ENCODE results near the gene CLIC4. TPM values are rescaled to one million over a fixed set of nuclear protein-coding genes. Genes with fewer than 3 reads are reported as not detected.
A peak's percentile ranks its signal among the peaks of the same experiment; 100 is the strongest.

The CLIC4 gene
- total RNA-seq, 3 donors from 2014 or later (not counting 1 experiment from before 2014, with no cell fraction given), result 3.8 to 11.5 (median 5.0) TPM

DNA sequence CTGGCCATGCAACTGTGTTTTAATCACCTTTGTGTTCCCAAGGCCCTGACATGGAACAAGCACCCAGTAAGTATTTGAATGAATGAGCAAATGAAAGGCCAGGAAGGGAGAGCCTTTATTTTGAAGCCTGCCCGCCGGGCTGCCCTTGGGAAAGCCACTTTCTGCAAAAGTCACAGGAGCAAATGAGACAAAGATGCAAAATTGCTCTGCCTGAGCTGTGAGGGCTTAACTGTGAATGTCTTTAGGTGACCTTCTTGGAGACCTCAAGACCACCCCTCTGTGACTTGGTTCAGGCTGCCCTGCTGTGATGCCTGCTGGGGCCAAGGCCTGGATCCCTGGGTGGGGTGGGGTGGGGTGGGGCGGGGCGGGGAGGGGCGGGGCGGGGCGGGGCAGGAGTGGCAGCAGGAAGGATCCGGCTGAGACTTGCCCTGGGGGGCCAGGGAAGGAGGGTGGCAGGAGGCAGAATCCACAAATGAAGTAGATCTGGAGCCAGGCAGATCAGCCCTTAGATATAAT is 130.8 kb downstream of the CLIC4 start:
- intact Hi-C loops (cut with micrococcal nuclease), result no loop called here
- Mint-ChIP-seq H3K36me3 (no peaks in the 10 kb centered on the region), H3K4me1 (peaks cover 28 to 31% of the 10 kb centered on the region in 2 donors), H3K27ac (no peak overlapping the region), H3K4me3 (no peak overlapping the region), H3K9me3 (no peaks in the 10 kb centered on the region), H3K27me3 (ENCODE audit: low read depth in 2 of 2) (peaks cover 0 to 5% of the 10 kb centered on the region in 2 donors)
- Histone ChIP-seq H3K27ac (ENCODE audit: low read length) (no peak overlapping the region), H3K4me1 (ENCODE audit: control insufficient read depth, insufficient read depth, low read length) (peaks cover 19% of the 10 kb centered on the region), H3K4me3 (ENCODE audit: low read length) (no peak overlapping the region), H3K9me3 (ENCODE audit: control insufficient read depth, insufficient read depth, low read length) (no peaks in the 10 kb centered on the region), H3K27me3 (ENCODE audit: control insufficient read depth, insufficient read depth, low read length) (no peaks in the 10 kb centered on the region), H3K36me3 (ENCODE audit: control insufficient read depth, insufficient read depth, low read length) (no peaks in the 10 kb centered on the region)
- ATAC-seq (no peak), DNase-seq (no peak)
- 80% methylated on average over 6 of the region's 8 CpGs for WGBS (ENCODE audit: insufficient coverage)
- TF ChIP-seq, protein P1, sequence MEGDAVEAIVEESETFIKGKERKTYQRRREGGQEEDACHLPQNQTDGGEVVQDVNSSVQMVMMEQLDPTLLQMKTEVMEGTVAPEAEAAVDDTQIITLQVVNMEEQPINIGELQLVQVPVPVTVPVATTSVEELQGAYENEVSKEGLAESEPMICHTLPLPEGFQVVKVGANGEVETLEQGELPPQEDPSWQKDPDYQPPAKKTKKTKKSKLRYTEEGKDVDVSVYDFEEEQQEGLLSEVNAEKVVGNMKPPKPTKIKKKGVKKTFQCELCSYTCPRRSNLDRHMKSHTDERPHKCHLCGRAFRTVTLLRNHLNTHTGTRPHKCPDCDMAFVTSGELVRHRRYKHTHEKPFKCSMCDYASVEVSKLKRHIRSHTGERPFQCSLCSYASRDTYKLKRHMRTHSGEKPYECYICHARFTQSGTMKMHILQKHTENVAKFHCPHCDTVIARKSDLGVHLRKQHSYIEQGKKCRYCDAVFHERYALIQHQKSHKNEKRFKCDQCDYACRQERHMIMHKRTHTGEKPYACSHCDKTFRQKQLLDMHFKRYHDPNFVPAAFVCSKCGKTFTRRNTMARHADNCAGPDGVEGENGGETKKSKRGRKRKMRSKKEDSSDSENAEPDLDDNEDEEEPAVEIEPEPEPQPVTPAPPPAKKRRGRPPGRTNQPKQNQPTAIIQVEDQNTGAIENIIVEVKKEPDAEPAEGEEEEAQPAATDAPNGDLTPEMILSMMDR (IDR thresholded peaks at IDR 0.05), result no peak

DNA sequence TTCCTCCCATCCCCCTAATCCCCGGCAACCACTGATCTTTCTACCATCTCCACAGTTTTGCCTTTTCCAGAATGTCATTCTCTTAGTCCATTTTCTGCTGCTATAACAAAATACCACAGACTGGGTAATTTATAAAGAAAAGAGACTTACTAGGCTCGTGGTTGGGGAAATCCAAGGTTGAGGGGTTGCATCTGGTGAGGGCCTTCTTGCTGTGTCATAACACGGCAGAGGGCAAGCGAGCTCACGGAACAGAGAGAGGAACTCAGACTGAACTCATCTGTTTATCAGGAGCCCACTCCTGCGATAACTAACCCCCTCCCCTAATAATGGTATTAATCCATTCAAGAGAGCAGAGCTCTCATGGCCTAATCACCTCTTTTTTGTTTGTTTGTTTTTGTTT is 132.8 kb downstream of the CLIC4 start:
- intact Hi-C loops (cut with micrococcal nuclease), result no loop called here
- no peaks in the 10 kb centered on the region for H3K36me3 Mint-ChIP-seq
- 73% methylated on average over 6 of the region's 6 CpGs for WGBS (ENCODE audit: insufficient coverage)
- H3K27ac Mint-ChIP-seq, result no peak overlapping the region
- no peak overlapping the region for H3K27ac ChIP-seq (ENCODE audit: low read length)
- DNase-seq (no peak), ATAC-seq (no peak)
- H3K27me3 ChIP-seq (ENCODE audit: control insufficient read depth, insufficient read depth, low read length), result no peaks in the 10 kb centered on the region
- H3K9me3 ChIP-seq (ENCODE audit: control insufficient read depth, insufficient read depth, low read length), result no peaks in the 10 kb centered on the region
- no peaks in the 10 kb centered on the region for H3K4me1 ChIP-seq (ENCODE audit: control insufficient read depth, insufficient read depth, low read length)
- H3K36me3 ChIP-seq (ENCODE audit: control insufficient read depth, insufficient read depth, low read length), result no peaks in the 10 kb centered on the region
- H3K4me1 Mint-ChIP-seq, result peaks cover 8 to 11% of the 10 kb centered on the region in 2 donors
- no peak overlapping the region for H3K4me3 ChIP-seq (ENCODE audit: low read length)
- H3K27me3 Mint-ChIP-seq (ENCODE audit: low read depth in 2 of 2), result peaks cover 0 to 5% of the 10 kb centered on the region in 2 donors
- TF ChIP-seq, protein P1 (IDR thresholded peaks at IDR 0.05), result no peak
- H3K4me3 Mint-ChIP-seq, result no peak overlapping the region
- H3K9me3 Mint-ChIP-seq, result no peaks in the 10 kb centered on the region

DNA sequence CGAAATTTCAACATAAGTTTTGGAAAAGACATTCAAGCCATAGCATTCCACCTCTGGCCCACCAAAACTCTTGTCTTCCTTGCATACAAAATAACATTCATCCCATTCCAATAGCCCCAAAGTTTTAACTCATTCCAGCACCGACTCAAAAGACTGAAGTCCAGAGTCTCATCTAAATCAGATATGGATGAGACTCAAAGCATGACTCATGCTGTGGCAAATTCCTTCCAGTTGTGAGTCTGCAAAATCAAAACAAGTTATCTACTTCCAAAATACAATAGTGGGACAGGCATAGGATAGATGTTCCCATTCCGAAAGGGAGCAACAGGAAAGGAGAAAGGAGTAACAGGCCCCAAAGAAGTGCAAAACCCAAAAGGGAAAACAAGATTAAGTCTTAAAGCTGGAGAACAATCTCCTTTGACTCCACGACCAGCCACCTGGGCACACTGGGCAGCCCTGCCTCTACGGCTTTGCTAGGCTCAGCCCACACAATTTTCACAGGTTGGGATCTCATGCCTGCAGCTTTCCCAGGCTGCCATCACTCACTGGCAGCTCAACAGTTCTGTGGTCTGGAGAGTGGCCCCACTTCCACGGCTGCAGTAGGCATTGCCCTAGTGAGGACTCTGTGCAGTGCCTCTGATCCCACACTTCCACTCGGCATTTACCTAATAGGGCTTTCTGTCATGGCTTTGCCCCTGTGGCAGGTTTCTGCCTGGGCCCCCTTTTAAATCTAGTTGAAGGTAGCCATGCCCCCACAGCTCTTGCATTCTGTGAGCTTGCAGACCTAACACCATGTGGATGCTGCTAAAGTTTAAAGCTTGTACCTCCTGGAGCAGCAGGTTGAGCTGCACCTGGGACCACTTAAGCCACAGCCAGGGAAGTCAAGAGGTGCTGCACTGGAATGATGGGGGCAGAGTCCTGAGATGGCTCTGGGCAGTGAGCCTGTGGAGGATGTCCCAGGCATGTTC is 133.8 kb downstream of the CLIC4 start:
- intact Hi-C loops (cut with micrococcal nuclease), result no loop called here
- WGBS (ENCODE audit: insufficient coverage), result 90% methylated on average over 7 of the region's 7 CpGs

More for the DNA sequence above, 133.8 kb downstream of the CLIC4 start:
- no peak overlapping the region for H3K27ac Mint-ChIP-seq
- H3K36me3 Mint-ChIP-seq, result peaks cover 4% of the 10 kb centered on the region
- H3K4me1 ChIP-seq (ENCODE audit: control insufficient read depth, insufficient read depth, low read length), result no peaks in the 10 kb centered on the region
- H3K4me3 Mint-ChIP-seq, result no peak overlapping the region
- no peaks in the 10 kb centered on the region for H3K9me3 ChIP-seq (ENCODE audit: control insufficient read depth, insufficient read depth, low read length)
- H3K36me3 ChIP-seq (ENCODE audit: control insufficient read depth, insufficient read depth, low read length), result no peaks in the 10 kb centered on the region
- no peak overlapping the region for H3K27ac ChIP-seq (ENCODE audit: low read length)
- DNase-seq (peak in 1 of 2 donors; percentile 7), ATAC-seq (no peak)
- TF ChIP-seq, protein P1 (IDR thresholded peaks at IDR 0.05), result no peak
- no peaks in the 10 kb centered on the region for H3K27me3 ChIP-seq (ENCODE audit: control insufficient read depth, insufficient read depth, low read length)
- peaks cover 6 to 10% of the 10 kb centered on the region in 2 donors for H3K4me1 Mint-ChIP-seq
- no peak overlapping the region for H3K4me3 ChIP-seq (ENCODE audit: low read length)
- H3K9me3 Mint-ChIP-seq, result no peaks in the 10 kb centered on the region
- H3K27me3 Mint-ChIP-seq (ENCODE audit: low read depth in 2 of 2), result peaks cover 0 to 5% of the 10 kb centered on the region in 2 donors

Measured in natural killer cell (primary cell).